ENCODE data around the gene KCNAB1. TPM values are rescaled to one million over a fixed set of nuclear protein-coding genes. Genes with fewer than 3 reads are reported as not detected.

KCNAB1 gene
- total RNA-seq, 1 donor from 2014 or later = 0.79 TPM

DNA sequence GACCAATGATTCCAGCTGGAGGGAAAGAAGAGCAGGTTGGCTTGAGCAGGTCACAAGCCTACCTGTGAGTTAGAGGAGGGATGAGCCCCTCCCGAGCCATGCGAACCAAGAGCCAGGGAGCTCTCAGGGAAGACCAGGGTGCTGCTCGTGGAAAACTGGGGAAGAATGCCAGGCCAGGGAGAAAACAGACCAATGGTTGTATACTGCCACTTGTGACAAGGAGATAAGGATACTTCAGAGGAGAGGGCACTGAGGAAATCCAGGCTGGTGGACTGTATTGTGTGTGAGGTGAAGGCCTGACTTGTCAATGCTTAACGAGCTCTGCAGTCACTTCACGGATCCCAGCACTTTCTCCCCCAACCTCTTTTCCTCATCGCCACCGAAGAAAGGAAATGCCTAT is 256.9 kb downstream of the KCNAB1 start:
- Mint-ChIP-seq H3K4me3 (no peak overlapping the region), H3K9me3 (no peaks in the 10 kb centered on the region), H3K27me3 (ENCODE audit: low read depth) (no peaks in the 10 kb centered on the region), H3K4me1 (no peaks in the 10 kb centered on the region), H3K27ac (ENCODE audit: unreplicated experiment) (no peak overlapping the region), H3K36me3 (ENCODE audit: low read depth) (no peaks in the 10 kb centered on the region)
- TF ChIP-seq, protein P1, sequence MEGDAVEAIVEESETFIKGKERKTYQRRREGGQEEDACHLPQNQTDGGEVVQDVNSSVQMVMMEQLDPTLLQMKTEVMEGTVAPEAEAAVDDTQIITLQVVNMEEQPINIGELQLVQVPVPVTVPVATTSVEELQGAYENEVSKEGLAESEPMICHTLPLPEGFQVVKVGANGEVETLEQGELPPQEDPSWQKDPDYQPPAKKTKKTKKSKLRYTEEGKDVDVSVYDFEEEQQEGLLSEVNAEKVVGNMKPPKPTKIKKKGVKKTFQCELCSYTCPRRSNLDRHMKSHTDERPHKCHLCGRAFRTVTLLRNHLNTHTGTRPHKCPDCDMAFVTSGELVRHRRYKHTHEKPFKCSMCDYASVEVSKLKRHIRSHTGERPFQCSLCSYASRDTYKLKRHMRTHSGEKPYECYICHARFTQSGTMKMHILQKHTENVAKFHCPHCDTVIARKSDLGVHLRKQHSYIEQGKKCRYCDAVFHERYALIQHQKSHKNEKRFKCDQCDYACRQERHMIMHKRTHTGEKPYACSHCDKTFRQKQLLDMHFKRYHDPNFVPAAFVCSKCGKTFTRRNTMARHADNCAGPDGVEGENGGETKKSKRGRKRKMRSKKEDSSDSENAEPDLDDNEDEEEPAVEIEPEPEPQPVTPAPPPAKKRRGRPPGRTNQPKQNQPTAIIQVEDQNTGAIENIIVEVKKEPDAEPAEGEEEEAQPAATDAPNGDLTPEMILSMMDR (conservative IDR thresholded peaks at IDR 0.05) = no peak
- DNase-seq (ENCODE audit: low read depth, low spot score) = no peak

DNA sequence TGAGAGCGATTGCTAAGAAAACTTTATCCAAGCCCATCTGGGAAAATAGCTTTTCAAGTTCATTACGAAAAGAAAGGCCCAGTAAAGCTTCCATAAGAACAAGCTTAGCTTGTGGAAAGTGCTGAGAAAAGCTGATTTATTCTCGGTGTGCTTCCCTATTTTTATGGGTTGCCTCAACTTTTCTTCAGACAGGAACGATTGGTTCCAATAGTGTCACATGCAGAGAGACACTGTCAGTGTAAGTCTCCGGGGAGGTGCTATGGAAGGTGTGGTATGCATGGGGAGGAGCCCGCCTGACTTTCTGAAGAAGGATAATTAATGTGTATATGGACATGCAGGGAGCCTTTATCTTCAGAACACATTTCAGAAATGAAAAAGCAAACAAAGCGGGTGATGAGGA is 257.3 kb downstream of the KCNAB1 start:
- Mint-ChIP-seq H3K27ac (ENCODE audit: unreplicated experiment) (no peak overlapping the region), H3K9me3 (no peaks in the 10 kb centered on the region), H3K36me3 (ENCODE audit: low read depth) (no peaks in the 10 kb centered on the region), H3K27me3 (ENCODE audit: low read depth) (no peaks in the 10 kb centered on the region), H3K4me3 (no peak overlapping the region), H3K4me1 (no peaks in the 10 kb centered on the region)
- no peak for DNase-seq (ENCODE audit: low read depth, low spot score)
- TF ChIP-seq, protein P1 (conservative IDR thresholded peaks at IDR 0.05) = no peak

DNA sequence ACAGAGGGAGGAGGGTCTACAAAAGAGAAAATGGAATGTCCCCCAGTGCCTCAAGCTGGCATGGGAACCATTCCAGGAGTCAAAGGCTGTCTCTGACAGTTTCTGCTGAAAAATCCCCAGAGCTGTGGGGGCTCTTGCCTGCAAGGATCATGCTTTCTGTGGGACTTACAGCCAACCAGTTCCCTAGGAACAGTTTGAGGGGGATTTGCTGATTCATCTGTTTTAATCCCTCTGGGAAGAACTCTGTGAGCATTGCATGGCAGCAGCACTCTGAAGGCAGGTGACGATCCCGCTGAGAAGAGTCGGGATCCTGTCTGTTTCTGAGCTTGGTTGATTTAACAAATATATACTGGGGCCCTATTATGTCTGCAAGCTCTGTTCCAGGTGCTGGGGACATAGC is 258.5 kb downstream of the KCNAB1 start:
- Mint-ChIP-seq H3K4me1 (no peaks in the 10 kb centered on the region), H3K4me3 (no peak overlapping the region), H3K27me3 (ENCODE audit: low read depth) (no peaks in the 10 kb centered on the region), H3K27ac (ENCODE audit: unreplicated experiment) (no peak overlapping the region), H3K36me3 (ENCODE audit: low read depth) (no peaks in the 10 kb centered on the region), H3K9me3 (no peaks in the 10 kb centered on the region)
- no peak for DNase-seq (ENCODE audit: low read depth, low spot score)
- TF ChIP-seq, protein P1 (conservative IDR thresholded peaks at IDR 0.05) = no peak

GRCh38 chr3:156379327-156379726 is 258.9 kb downstream of the KCNAB1 start:
- no peaks in the 10 kb centered on the region for H3K36me3 Mint-ChIP-seq (ENCODE audit: low read depth)
- H3K4me3 Mint-ChIP-seq = no peak overlapping the region
- H3K27ac Mint-ChIP-seq (ENCODE audit: unreplicated experiment) = no peak overlapping the region
- TF ChIP-seq, protein P1 (conservative IDR thresholded peaks at IDR 0.05) = no peak
- DNase-seq (ENCODE audit: low read depth, low spot score) = no peak
- no peaks in the 10 kb centered on the region for H3K9me3 Mint-ChIP-seq
- H3K27me3 Mint-ChIP-seq (ENCODE audit: low read depth) = no peaks in the 10 kb centered on the region
- no peaks in the 10 kb centered on the region for H3K4me1 Mint-ChIP-seq

- Mint-ChIP-seq H3K4me1 (no peaks in the 10 kb centered on the region), H3K36me3 (ENCODE audit: low read depth) (no peaks in the 10 kb centered on the region), H3K27me3 (ENCODE audit: low read depth) (no peaks in the 10 kb centered on the region), H3K4me3 (no peak overlapping the region), H3K9me3 (no peaks in the 10 kb centered on the region), H3K27ac (ENCODE audit: unreplicated experiment) (no peak overlapping the region)
- TF ChIP-seq, protein P1 (conservative IDR thresholded peaks at IDR 0.05) = no peak
- no peak for DNase-seq (ENCODE audit: low read depth, low spot score)
Observed at GRCh38 chr3:156381253-156381652, 260.9 kb downstream of the KCNAB1 start.

All from neural crest cell (in vitro differentiated cells).